SK-N-SH (cell line): ENCODE measurements around the gene ARF1. TPM values are rescaled to one million over a fixed set of nuclear protein-coding genes. Genes with fewer than 3 reads are reported as not detected.

ENCODE experiments used
- CTCF ChIA-PET: fragments of 300-600, 350-600 bp; formaldehyde crosslinking; extraction: SDS; loops from one replicate; lab custom pipeline; 2021; lab: Yijun Ruan, JAX
- POLR2A ChIA-PET: fragments of 350-600 bp; sonication (Branson Sonifier 250); formaldehyde crosslinking; extraction: SDS; loops from one replicate; lab custom pipeline; 2020; ENCODE audit warnings: antibody characterized with exemption, inconsistent platforms; lab: Yijun Ruan, JAX
- DNase-seq: peaks from one replicate; pipeline ENCODE4 v3.0.0; 2012
- H2AFZ ChIP-seq: fragments of 200-600 bp; sonication (generic); 2 replicates; pipeline ENCODE4 v1.8.1; 2016; ENCODE audit warnings: antibody characterized with exemption, mild to moderate bottlenecking, low read depth
- H3F3A ChIP-seq: fragments of 200-600 bp; sonication (generic); replicated peaks from 2 replicates; pipeline ENCODE3; 2016; ENCODE audit warnings: antibody characterized with exemption, mild to moderate bottlenecking; ENCODE audit not compliant: insufficient read depth
- H3K27ac ChIP-seq, 2 experiments: fragments of 200-500 bp in 1 of 2; fragments of 200-600 bp in 1 of 2; sonication (Bioruptor generic) in 1 of 2; sonication (generic), shearing (Covaris generic) in 1 of 2; 2 replicates each; pipeline versions ENCODE4 v1.5.1 to v1.6.1; 2014 to 2016; ENCODE audit warnings: low read depth in 2 of 2, inconsistent platforms in 1 of 2, low read length in 1 of 2, mild to moderate bottlenecking in 1 of 2, mixed read lengths in 1 of 2
- H3K27me3 ChIP-seq: fragments of 200-600 bp; sonication (generic), shearing (Covaris generic); 2 replicates; pipeline ENCODE4 v1.6.1; 2016; ENCODE audit warnings: mixed run types; ENCODE audit not compliant: insufficient read depth
- H3K36me3 ChIP-seq, 2 experiments: fragments of 200-500 bp in 1 of 2; fragments of 200-600 bp in 1 of 2; sonication (Bioruptor generic) in 1 of 2; sonication (generic) in 1 of 2; replicated peaks in 1 of 2; 2 replicates each; pipeline versions ENCODE3 to v1.5.1; 2014 to 2016; ENCODE audit warnings: low read length in 1 of 2, mild to moderate bottlenecking in 1 of 2; ENCODE audit not compliant: insufficient read depth in 2 of 2, control insufficient read depth in 1 of 2
- H3K4me1 ChIP-seq, 2 experiments: fragments of 200-500 bp in 1 of 2; fragments of 200-600 bp in 1 of 2; sonication (Bioruptor generic) in 1 of 2; sonication (generic), shearing (Covaris generic) in 1 of 2; 2 replicates each; pipeline versions ENCODE4 v1.5.1 to v1.6.1; 2014 to 2016; ENCODE audit warnings: low read depth in 1 of 2, low read length in 1 of 2, mixed run types in 1 of 2; ENCODE audit not compliant: insufficient read depth in 2 of 2, control insufficient read depth in 1 of 2
- H3K4me2 ChIP-seq: fragments of 200-600 bp; sonication (generic), shearing (Covaris generic); 2 replicates; pipeline ENCODE4 v1.6.1; 2017; ENCODE audit warnings: mixed run types
- H3K4me3 ChIP-seq, 2 experiments: fragments of 200-500 bp in 1 of 2; fragments of 200-600 bp in 1 of 2; sonication (Bioruptor generic) in 1 of 2; sonication (generic), shearing (Covaris generic) in 1 of 2; 2 replicates each; pipeline versions ENCODE4 v1.5.1 to v1.8.1; 2014 to 2016; ENCODE audit warnings: low read depth in 2 of 2, inconsistent platforms in 1 of 2, low read length in 1 of 2, mild to moderate bottlenecking in 1 of 2, mixed read lengths in 1 of 2, moderate library complexity in 1 of 2
- H3K79me2 ChIP-seq: fragments of 200-600 bp; sonication (generic); 2 replicates; pipeline ENCODE4 v1.8.1; 2017; ENCODE audit warnings: mild to moderate bottlenecking; ENCODE audit not compliant: insufficient read depth
- H3K9ac ChIP-seq: fragments of 200-600 bp; sonication (generic); 2 replicates; pipeline ENCODE4 v1.6.1; 2017; ENCODE audit warnings: mixed run types
- H3K9me2 ChIP-seq: fragments of 200-600 bp; sonication (generic); 2 replicates; pipeline ENCODE4 v1.6.1; 2017; ENCODE audit warnings: mixed run types
- H3K9me3 ChIP-seq: fragments of 200-600 bp; sonication (generic); 2 replicates; pipeline ENCODE4 v1.6.1; 2017; ENCODE audit warnings: mixed run types, mild to moderate bottlenecking, moderate library complexity
- H4K20me1 ChIP-seq: fragments of 200-600 bp; sonication (generic); 2 replicates; pipeline ENCODE4 v1.6.1; 2017; ENCODE audit warnings: mild to moderate bottlenecking, mixed run types; ENCODE audit not compliant: insufficient read depth
- CHD2 ChIP-seq: fragments of 150-350 bp; IDR thresholded peaks from 2 replicates; pipeline ENCODE4 v1.6.1; 2018; ENCODE audit warnings: low read length; ENCODE audit not compliant: partially characterized antibody
- CTCF ChIP-seq: fragments of 200-600 bp; sonication (generic); IDR thresholded peaks from 2 replicates; pipeline ENCODE4 v1.6.1; 2017; ENCODE audit warnings: antibody characterized with exemption, mild to moderate bottlenecking, moderate library complexity
- ELF1 ChIP-seq: IDR thresholded peaks from 2 replicates; pipeline ENCODE4 v1.4.0; 2012
- EP300 ChIP-seq, 2 experiments: IDR thresholded peaks; 2 replicates each; pipeline versions ENCODE4 v1.4.0 to v1.6.1; 2012; ENCODE audit warnings: borderline replicate concordance in 1 of 2, low read depth in 1 of 2, low read length in 1 of 2
- FOSL2 ChIP-seq: IDR thresholded peaks from 2 replicates; pipeline ENCODE4 v1.4.0; 2012; ENCODE audit warnings: low read depth, mild to moderate bottlenecking, moderate library complexity, borderline replicate concordance
- FOXM1 ChIP-seq: IDR thresholded peaks from 2 replicates; pipeline ENCODE4 v1.4.0; 2012; ENCODE audit warnings: low read depth, mild to moderate bottlenecking
- JUND ChIP-seq: IDR thresholded peaks from 2 replicates; pipeline ENCODE4 v1.4.0; 2012
- MEF2A ChIP-seq: IDR thresholded peaks from 2 replicates; pipeline ENCODE4 v1.4.0; 2012; ENCODE audit warnings: low read depth, borderline replicate concordance
- NFIC ChIP-seq: IDR thresholded peaks from 2 replicates; pipeline ENCODE4 v1.4.0; 2012; ENCODE audit warnings: borderline replicate concordance
- NRF1 ChIP-seq: IDR thresholded peaks from 2 replicates; pipeline ENCODE4 v1.6.1; 2012; ENCODE audit warnings: low read depth, mild to moderate bottlenecking, low read length
- RAD21 ChIP-seq: IDR thresholded peaks from 2 replicates; pipeline ENCODE4 v1.6.1; 2012; ENCODE audit warnings: mild to moderate bottlenecking, low read length
- SIN3A ChIP-seq: IDR thresholded peaks from 2 replicates; pipeline ENCODE4 v1.6.1; 2012; ENCODE audit warnings: low read depth, mild to moderate bottlenecking, low read length, moderate library complexity, borderline replicate concordance
- TAF1 ChIP-seq: IDR thresholded peaks from 2 replicates; pipeline ENCODE4 v1.6.1; 2012; ENCODE audit warnings: low read depth, mild to moderate bottlenecking, low read length, moderate library complexity, borderline replicate concordance
- TEAD4 ChIP-seq: IDR thresholded peaks from 2 replicates; pipeline ENCODE4 v1.4.0; 2012; ENCODE audit warnings: mild to moderate bottlenecking, borderline replicate concordance; ENCODE audit not compliant: insufficient read depth
- WGBS: methylation state at CpG from one replicate; pipeline ENCODE4 v1.1.6; 2017; ENCODE audit warnings: low lambda C conversion rate; 5-methylcytosine and 5-hydroxymethylcytosine counted together
- polyA plus RNA-seq, 3 experiments: library from polyadenylated mRNA; depleted of rRNA; stranded (reverse); fragments of >200 nt; gene quantifications; 2 replicates each; pipeline ENCODE4 v1.2.3, GENCODE V29; 2012
- TF ChIP-seq, protein P1 (sequence below): fragments of 150-350 bp; IDR thresholded peaks from 2 replicates; pipeline ENCODE4 v1.6.1; 2017; ENCODE audit warnings: antibody characterized with exemption, low read length, low read depth, borderline replicate concordance
- TF ChIP-seq, protein P2 (sequence below): fragments of 150-350 bp; IDR thresholded peaks from 2 replicates; pipeline ENCODE4 v1.6.1; 2016; ENCODE audit warnings: mild to moderate bottlenecking, low read depth, low read length
- TF ChIP-seq, protein P3 (sequence below): IDR thresholded peaks from 2 replicates; pipeline ENCODE4 v1.6.1; 2012; ENCODE audit warnings: mild to moderate bottlenecking, low read depth, low read length, moderate library complexity

Gene ARF1
- polyA plus RNA-seq, 1 of the 3 experiments (the other 2 are of a cell fraction), result 713 TPM

DNA sequence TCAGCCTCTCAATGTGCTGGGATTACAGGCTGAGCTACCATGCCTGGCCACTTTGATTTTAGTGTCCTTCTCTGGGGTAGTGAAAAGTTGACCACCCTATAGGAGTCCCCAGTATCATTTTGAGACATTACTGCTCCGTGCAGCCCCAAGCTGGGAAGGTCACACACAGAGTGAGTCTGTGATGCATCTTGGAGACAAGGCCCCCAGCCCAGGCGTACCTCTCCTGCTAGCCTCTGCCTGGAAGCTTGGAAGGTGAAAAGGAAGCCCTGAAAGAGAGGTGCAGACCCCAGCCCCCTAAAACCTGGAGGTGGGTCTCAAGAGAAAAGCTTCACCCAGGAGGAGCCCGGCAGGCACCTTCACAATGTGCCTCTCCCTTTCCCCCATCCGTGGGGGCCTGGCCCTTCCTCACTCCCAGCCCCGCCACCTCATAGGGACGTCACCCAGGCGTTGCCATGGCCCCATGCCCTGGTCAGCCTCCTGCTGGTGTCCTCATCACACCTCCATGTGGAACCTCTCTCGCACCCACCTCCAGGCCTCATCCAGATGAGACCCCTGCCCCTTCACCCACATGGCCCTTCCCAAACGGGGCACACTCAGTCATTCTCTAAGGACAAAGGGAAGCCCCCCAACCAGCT, 5.6 kb upstream of the ARF1 start:
- Histone ChIP-seq H3K79me2 (peaks cover 25% of the 10 kb centered on the region), H3K36me3 (no peaks in the 10 kb centered on the region), H3K9me3 (no peaks in the 10 kb centered on the region), H3K27ac (no peak overlapping the region), H3F3A (peaks cover 7% of the 10 kb centered on the region), H3K9ac (no peak overlapping the region), H3K27me3 (no peaks in the 10 kb centered on the region), H3K9me2 (no peaks in the 10 kb centered on the region), H3K4me2 (no peak overlapping the region)
- DNase-seq, result no peak
- CTCF ChIA-PET, result interaction anchor here (1.1 to 2.2 kb wide), 3 partner anchors 54 to 77 kb away, joined by 4 to 6 read pairs (median 6); no protein-coding TSS in a partner anchor
- POLR2A ChIA-PET, result no interaction called here
- TF ChIP-seq TEAD4 (no peak), CHD2 (no peak), MEF2A (no peak), SIN3A (no peak), CTCF (no peak), TAF1 (no peak), NRF1 (no peak), RAD21 (no peak), FOSL2 (no peak), EP300 (IDR thresholded peaks at IDR 0.05; ENCODE audit: borderline replicate concordance in 1 of 2, low read depth in 1 of 2, low read length in 1 of 2) (no peak), JUND (no peak), FOXM1 (no peak), ELF1 (no peak), NFIC (no peak)
- TF ChIP-seq, protein P1, sequence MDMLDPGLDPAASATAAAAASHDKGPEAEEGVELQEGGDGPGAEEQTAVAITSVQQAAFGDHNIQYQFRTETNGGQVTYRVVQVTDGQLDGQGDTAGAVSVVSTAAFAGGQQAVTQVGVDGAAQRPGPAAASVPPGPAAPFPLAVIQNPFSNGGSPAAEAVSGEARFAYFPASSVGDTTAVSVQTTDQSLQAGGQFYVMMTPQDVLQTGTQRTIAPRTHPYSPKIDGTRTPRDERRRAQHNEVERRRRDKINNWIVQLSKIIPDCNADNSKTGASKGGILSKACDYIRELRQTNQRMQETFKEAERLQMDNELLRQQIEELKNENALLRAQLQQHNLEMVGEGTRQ, result no peak
- TF ChIP-seq, protein P2, sequence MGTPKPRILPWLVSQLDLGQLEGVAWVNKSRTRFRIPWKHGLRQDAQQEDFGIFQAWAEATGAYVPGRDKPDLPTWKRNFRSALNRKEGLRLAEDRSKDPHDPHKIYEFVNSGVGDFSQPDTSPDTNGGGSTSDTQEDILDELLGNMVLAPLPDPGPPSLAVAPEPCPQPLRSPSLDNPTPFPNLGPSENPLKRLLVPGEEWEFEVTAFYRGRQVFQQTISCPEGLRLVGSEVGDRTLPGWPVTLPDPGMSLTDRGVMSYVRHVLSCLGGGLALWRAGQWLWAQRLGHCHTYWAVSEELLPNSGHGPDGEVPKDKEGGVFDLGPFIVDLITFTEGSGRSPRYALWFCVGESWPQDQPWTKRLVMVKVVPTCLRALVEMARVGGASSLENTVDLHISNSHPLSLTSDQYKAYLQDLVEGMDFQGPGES, result no peak
- TF ChIP-seq, protein P3, sequence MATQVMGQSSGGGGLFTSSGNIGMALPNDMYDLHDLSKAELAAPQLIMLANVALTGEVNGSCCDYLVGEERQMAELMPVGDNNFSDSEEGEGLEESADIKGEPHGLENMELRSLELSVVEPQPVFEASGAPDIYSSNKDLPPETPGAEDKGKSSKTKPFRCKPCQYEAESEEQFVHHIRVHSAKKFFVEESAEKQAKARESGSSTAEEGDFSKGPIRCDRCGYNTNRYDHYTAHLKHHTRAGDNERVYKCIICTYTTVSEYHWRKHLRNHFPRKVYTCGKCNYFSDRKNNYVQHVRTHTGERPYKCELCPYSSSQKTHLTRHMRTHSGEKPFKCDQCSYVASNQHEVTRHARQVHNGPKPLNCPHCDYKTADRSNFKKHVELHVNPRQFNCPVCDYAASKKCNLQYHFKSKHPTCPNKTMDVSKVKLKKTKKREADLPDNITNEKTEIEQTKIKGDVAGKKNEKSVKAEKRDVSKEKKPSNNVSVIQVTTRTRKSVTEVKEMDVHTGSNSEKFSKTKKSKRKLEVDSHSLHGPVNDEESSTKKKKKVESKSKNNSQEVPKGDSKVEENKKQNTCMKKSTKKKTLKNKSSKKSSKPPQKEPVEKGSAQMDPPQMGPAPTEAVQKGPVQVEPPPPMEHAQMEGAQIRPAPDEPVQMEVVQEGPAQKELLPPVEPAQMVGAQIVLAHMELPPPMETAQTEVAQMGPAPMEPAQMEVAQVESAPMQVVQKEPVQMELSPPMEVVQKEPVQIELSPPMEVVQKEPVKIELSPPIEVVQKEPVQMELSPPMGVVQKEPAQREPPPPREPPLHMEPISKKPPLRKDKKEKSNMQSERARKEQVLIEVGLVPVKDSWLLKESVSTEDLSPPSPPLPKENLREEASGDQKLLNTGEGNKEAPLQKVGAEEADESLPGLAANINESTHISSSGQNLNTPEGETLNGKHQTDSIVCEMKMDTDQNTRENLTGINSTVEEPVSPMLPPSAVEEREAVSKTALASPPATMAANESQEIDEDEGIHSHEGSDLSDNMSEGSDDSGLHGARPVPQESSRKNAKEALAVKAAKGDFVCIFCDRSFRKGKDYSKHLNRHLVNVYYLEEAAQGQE, result no peak
- TF ChIP-seq, all 33 proteins: peak for 0
- Histone ChIP-seq H3K4me3 (no peak overlapping the region), H4K20me1 (no peaks in the 10 kb centered on the region), H2AFZ (no peak overlapping the region), H3K4me1 (peaks cover 4 to 28% of the 10 kb centered on the region in 2 experiments; a peak in 2 of 4 replicates)
- WGBS, result 84% methylated on average over 8 of the region's 9 CpGs
